ENCODE results near the gene GRK3.

- no peak for TF ChIP-seq POLR2A (IDR thresholded peaks at IDR 0.05; ENCODE audit: borderline replicate concordance, extremely low read depth, insufficient read depth, insufficient read length)
- TF ChIP-seq, protein P1, sequence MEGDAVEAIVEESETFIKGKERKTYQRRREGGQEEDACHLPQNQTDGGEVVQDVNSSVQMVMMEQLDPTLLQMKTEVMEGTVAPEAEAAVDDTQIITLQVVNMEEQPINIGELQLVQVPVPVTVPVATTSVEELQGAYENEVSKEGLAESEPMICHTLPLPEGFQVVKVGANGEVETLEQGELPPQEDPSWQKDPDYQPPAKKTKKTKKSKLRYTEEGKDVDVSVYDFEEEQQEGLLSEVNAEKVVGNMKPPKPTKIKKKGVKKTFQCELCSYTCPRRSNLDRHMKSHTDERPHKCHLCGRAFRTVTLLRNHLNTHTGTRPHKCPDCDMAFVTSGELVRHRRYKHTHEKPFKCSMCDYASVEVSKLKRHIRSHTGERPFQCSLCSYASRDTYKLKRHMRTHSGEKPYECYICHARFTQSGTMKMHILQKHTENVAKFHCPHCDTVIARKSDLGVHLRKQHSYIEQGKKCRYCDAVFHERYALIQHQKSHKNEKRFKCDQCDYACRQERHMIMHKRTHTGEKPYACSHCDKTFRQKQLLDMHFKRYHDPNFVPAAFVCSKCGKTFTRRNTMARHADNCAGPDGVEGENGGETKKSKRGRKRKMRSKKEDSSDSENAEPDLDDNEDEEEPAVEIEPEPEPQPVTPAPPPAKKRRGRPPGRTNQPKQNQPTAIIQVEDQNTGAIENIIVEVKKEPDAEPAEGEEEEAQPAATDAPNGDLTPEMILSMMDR (IDR thresholded peaks at IDR 0.05 in 2 of 3, conservative IDR thresholded peaks at IDR 0.05 in 1 of 3; ENCODE audit: borderline replicate concordance in 1 of 3, insufficient read depth in 1 of 3, low read depth in 2 of 3, low read length in 2 of 3): no peak
- TF ChIP-seq POLR2AphosphoS5 (IDR thresholded peaks at IDR 0.05; ENCODE audit: low read depth, low read length): no peak
- no peak for TF ChIP-seq TCF7L2 (IDR thresholded peaks at IDR 0.05; ENCODE audit: borderline replicate concordance, extremely low read depth, insufficient read depth, insufficient read length)
- no peak for TF ChIP-seq ZFX (IDR thresholded peaks at IDR 0.05)
- TF ChIP-seq, protein P2, sequence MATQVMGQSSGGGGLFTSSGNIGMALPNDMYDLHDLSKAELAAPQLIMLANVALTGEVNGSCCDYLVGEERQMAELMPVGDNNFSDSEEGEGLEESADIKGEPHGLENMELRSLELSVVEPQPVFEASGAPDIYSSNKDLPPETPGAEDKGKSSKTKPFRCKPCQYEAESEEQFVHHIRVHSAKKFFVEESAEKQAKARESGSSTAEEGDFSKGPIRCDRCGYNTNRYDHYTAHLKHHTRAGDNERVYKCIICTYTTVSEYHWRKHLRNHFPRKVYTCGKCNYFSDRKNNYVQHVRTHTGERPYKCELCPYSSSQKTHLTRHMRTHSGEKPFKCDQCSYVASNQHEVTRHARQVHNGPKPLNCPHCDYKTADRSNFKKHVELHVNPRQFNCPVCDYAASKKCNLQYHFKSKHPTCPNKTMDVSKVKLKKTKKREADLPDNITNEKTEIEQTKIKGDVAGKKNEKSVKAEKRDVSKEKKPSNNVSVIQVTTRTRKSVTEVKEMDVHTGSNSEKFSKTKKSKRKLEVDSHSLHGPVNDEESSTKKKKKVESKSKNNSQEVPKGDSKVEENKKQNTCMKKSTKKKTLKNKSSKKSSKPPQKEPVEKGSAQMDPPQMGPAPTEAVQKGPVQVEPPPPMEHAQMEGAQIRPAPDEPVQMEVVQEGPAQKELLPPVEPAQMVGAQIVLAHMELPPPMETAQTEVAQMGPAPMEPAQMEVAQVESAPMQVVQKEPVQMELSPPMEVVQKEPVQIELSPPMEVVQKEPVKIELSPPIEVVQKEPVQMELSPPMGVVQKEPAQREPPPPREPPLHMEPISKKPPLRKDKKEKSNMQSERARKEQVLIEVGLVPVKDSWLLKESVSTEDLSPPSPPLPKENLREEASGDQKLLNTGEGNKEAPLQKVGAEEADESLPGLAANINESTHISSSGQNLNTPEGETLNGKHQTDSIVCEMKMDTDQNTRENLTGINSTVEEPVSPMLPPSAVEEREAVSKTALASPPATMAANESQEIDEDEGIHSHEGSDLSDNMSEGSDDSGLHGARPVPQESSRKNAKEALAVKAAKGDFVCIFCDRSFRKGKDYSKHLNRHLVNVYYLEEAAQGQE (IDR thresholded peaks at IDR 0.05; ENCODE audit: low read depth): no peak
- no peak for TF ChIP-seq ATF3 (IDR thresholded peaks at IDR 0.05)
- no peak for TF ChIP-seq RAD21 (IDR thresholded peaks at IDR 0.05; ENCODE audit: low read depth)
- TF ChIP-seq EZH2 (IDR thresholded peaks at IDR 0.05): no peak
- TF ChIP-seq ZNF274 (IDR thresholded peaks at IDR 0.05; ENCODE audit: low read depth, low read length): no peak
- no peak for TF ChIP-seq EZH2phosphoT487 (IDR thresholded peaks at IDR 0.05; ENCODE audit: borderline replicate concordance)
Observed at GRCh38 chr22:25680956-25681355, 116.5 kb downstream of the GRK3 start.
